Measurements from ENCODE around the gene RXFP3.

DNA sequence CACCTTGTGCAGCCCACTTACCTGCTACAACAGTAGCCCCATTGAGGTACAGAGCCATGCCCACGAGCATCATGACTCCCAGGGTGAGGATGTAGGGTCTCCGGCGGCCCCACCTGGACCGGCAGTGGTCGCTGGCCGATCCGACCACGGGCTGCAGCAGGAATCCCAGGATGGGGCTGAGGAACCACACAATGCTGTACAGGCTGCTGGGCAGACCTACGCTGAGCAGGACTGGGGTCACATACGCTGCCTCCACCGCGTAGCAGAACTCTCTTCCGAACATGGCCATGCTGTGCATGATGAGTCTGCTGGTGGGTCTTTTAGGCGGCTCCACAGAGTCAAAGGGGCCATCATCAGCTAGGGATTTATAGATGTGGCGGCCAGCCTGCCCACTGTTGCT is 48.0 kb downstream of the RXFP3 start:
- no peak for TF ChIP-seq POLR2A (IDR thresholded peaks at IDR 0.05)
- TF ChIP-seq, protein P1, sequence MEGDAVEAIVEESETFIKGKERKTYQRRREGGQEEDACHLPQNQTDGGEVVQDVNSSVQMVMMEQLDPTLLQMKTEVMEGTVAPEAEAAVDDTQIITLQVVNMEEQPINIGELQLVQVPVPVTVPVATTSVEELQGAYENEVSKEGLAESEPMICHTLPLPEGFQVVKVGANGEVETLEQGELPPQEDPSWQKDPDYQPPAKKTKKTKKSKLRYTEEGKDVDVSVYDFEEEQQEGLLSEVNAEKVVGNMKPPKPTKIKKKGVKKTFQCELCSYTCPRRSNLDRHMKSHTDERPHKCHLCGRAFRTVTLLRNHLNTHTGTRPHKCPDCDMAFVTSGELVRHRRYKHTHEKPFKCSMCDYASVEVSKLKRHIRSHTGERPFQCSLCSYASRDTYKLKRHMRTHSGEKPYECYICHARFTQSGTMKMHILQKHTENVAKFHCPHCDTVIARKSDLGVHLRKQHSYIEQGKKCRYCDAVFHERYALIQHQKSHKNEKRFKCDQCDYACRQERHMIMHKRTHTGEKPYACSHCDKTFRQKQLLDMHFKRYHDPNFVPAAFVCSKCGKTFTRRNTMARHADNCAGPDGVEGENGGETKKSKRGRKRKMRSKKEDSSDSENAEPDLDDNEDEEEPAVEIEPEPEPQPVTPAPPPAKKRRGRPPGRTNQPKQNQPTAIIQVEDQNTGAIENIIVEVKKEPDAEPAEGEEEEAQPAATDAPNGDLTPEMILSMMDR (IDR thresholded peaks at IDR 0.05): no peak
